Measurements from ENCODE around the gene M1AP. TPM values are rescaled to one million over a fixed set of nuclear protein-coding genes. Genes with fewer than 3 reads are reported as not detected.

Gene M1AP
- total and polyA plus RNA-seq, 9 of the 15 experiments (the other 6 are each of a cell fraction or from before 2014, with no cell fraction given), result 0.06 to 0.33 (median 0.11) TPM; not detected in 4

DNA sequence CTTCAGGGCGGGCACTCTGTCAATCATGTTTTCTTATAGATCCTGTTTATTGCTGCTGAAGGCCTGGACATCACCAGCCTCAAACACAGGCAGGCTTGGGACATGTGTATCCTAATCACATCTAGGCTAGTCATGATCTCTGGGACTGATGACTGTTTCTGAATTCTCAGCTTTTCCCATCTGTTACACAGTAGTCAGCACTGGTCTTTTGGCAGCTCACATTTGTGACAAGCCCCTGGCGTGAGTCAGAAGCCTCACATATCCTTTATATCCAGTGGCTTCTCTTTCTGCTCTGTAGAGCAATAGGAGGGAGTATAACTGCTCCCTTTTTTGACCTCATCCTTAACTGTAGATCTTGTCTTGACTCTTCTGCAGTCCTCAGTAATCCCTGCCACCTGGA lies 10.4 kb upstream of the M1AP start (continued):
- TF ChIP-seq, protein P1, sequence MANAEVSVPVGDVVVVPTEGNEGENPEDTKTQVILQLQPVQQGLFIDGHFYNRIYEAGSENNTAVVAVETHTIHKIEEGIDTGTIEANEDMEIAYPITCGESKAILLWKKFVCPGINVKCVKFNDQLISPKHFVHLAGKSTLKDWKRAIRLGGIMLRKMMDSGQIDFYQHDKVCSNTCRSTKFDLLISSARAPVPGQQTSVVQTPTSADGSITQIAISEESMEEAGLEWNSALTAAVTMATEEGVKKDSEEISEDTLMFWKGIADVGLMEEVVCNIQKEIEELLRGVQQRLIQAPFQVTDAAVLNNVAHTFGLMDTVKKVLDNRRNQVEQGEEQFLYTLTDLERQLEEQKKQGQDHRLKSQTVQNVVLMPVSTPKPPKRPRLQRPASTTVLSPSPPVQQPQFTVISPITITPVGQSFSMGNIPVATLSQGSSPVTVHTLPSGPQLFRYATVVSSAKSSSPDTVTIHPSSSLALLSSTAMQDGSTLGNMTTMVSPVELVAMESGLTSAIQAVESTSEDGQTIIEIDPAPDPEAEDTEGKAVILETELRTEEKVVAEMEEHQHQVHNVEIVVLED (CRISPR knock-in tag; IDR thresholded peaks at IDR 0.05), result no peak
- no peak for TF ChIP-seq WHSC1 (IDR thresholded peaks at IDR 0.05; ENCODE audit: low read length)

- FAIRE-seq (no peak), ATAC-seq (no peak), DNase-seq (ENCODE audit: extremely low read depth in 1 of 4, low spot score in 3 of 4) (no peak)
- no peaks in the 10 kb centered on the region for H3K9me1 ChIP-seq (ENCODE audit: control insufficient read depth, insufficient read depth, low read length)
- H2AFZ ChIP-seq (ENCODE audit: low read depth, low read length), result no peak overlapping the region
- 0% methylated on average over 1 of the region's 1 CpG for WGBS (ENCODE audit: insufficient coverage, low coverage, missing lambda C conversion rate)
- no peaks in the 10 kb centered on the region for H4K20me1 ChIP-seq (replicated peaks; ENCODE audit: control insufficient read depth, insufficient read depth, low read length)
- H3K4me1 ChIP-seq (replicated peaks in 1 of 2; ENCODE audit: control insufficient read depth in 2 of 2, insufficient read depth in 2 of 2, low read length in 2 of 2), result peaks cover 7 to 14% of the 10 kb centered on the region in 2 experiments
- 0 out of 2 replicates have a peak, but pooled peaks have one; percentile 42 for TF ChIP-seq EGR1 (conservative IDR thresholded peaks at IDR 0.05)
- TF ChIP-seq MCM7 (IDR thresholded peaks at IDR 0.05), result no peak
- TF ChIP-seq WHSC1 (IDR thresholded peaks at IDR 0.05; ENCODE audit: low read length), result no peak
- TF ChIP-seq PTTG1 (tag; IDR thresholded peaks at IDR 0.05; ENCODE audit: low read depth), result no peak
- TSS peak; percentile 40 for BruUV-seq (replicated peaks)
- peaks cover 18 to 33% of the 10 kb centered on the region in 2 experiments; a peak in 4 of 5 replicates for H3K27me3 ChIP-seq (ENCODE audit: control insufficient read depth in 2 of 2, insufficient read depth in 2 of 2, low read length in 2 of 2)
- intact Hi-C loops (cut with micrococcal nuclease), result no loop called here
- H3K4me3 ChIP-seq, result no peak overlapping the region
- H3K4me2 ChIP-seq (ENCODE audit: insufficient read depth, low read length), result no peak overlapping the region
- in situ Hi-C loops (cut with MboI), result no loop called here
- H3K79me2 ChIP-seq (ENCODE audit: control insufficient read depth, insufficient read depth, low read length), result no peaks in the 10 kb centered on the region
- no peaks in the 10 kb centered on the region for H3K9me3 ChIP-seq (replicated peaks; ENCODE audit: control insufficient read depth, insufficient read depth, low read depth, low read length)
- no peak overlapping the region for H3K27ac ChIP-seq (ENCODE audit: extremely low read depth, low read depth, low read length)
- no peaks in the 10 kb centered on the region for H3K36me3 ChIP-seq (ENCODE audit: control insufficient read depth, insufficient read depth, low read length)
- H3K9ac ChIP-seq (ENCODE audit: insufficient read depth in 1 of 2, low read depth in 2 of 2, low read length in 2 of 2), result no peak overlapping the region
- POLR2A ChIA-PET, result interaction anchor here (1.2 kb wide), 1 partner anchor 15 kb away, joined by 3 read pairs; no protein-coding TSS in a partner anchor
- CTCF ChIA-PET (ENCODE audit: low intra/inter-chr PET ratio), result no interaction called here
Measured at GRCh38 chr2:74655579-74655978, 7.4 kb upstream of the M1AP start.
